ENCODE results near the gene MBNL1.
A peak's percentile ranks its signal among the peaks of the same experiment; 100 is the strongest.

Gene MBNL1

GRCh38 chr3:152278756-152279427 lies 10.2 kb downstream of the MBNL1 start:
- DNase-seq, result no peak

- no peak for DNase-seq
These were observed 10.8 kb downstream of the MBNL1 start for GRCh38 chr3:152279479-152279878.

- DNase-seq, result no peak
These were observed 11.8 kb downstream of the MBNL1 start for GRCh38 chr3:152280539-152280938.

GRCh38 chr3:152281133-152281713 lies 12.5 kb downstream of the MBNL1 start:
- no peak for DNase-seq

- no peak for DNase-seq
These were observed 14.1 kb downstream of the MBNL1 start for GRCh38 chr3:152282813-152283212.

GRCh38 chr3:152283492-152284381 lies 15.0 kb downstream of the MBNL1 start:
- DNase-seq, result no peak

GRCh38 chr3:152284906-152285305 lies 16.2 kb downstream of the MBNL1 start:
- DNase-seq, result no peak

GRCh38 chr3:152285509-152285908 lies 16.8 kb downstream of the MBNL1 start:
- no peak for DNase-seq

- no peak for DNase-seq
These were observed 19.3 kb downstream of the MBNL1 start for GRCh38 chr3:152287898-152288576.

- DNase-seq, result no peak
These were observed 20.0 kb downstream of the MBNL1 start for GRCh38 chr3:152288681-152289080.

- no peak for DNase-seq
These were observed 21.0 kb downstream of the MBNL1 start for GRCh38 chr3:152289708-152290107.

GRCh38 chr3:152290374-152290773 lies 21.6 kb downstream of the MBNL1 start:
- no peak for DNase-seq

- DNase-seq, result no peak
These were observed 22.5 kb downstream of the MBNL1 start for GRCh38 chr3:152291238-152291637.

- no peak for DNase-seq
These were observed 22.9 kb downstream of the MBNL1 start for GRCh38 chr3:152291649-152292066.

- no peak for DNase-seq
These were observed 23.6 kb downstream of the MBNL1 start for GRCh38 chr3:152292366-152292765.

- DNase-seq, result no peak
These were observed 24.7 kb downstream of the MBNL1 start for GRCh38 chr3:152293347-152294006.

GRCh38 chr3:152295344-152295743 lies 26.6 kb downstream of the MBNL1 start:
- DNase-seq, result no peak

- DNase-seq, result no peak
These were observed 27.1 kb downstream of the MBNL1 start for GRCh38 chr3:152295806-152296205.

GRCh38 chr3:152296382-152296781 lies 27.7 kb downstream of the MBNL1 start:
- DNase-seq, result no peak

- no peak for DNase-seq
These were observed 28.2 kb downstream of the MBNL1 start for GRCh38 chr3:152296971-152297370.

- DNase-seq, result peak; percentile 60
These were observed 29.9 kb downstream of the MBNL1 start for GRCh38 chr3:152298393-152299248.
